GM12878 (cell line): ENCODE results near the gene DTWD2. TPM values are rescaled to one million over a fixed set of nuclear protein-coding genes. Genes with fewer than 3 reads are reported as not detected.

Experiments
- ATF2 ChIP-seq: IDR thresholded peaks from 2 replicates; pipeline ENCODE4 v1.6.1; 2012; ENCODE audit warnings: low read length, inconsistent platforms
- CREB1 ChIP-seq: IDR thresholded peaks from 2 replicates; pipeline ENCODE4 v1.6.1; 2012; ENCODE audit warnings: low read depth, mild to moderate bottlenecking, inconsistent platforms
- EED ChIP-seq: sonication (generic); IDR thresholded peaks from 2 replicates; pipeline ENCODE4 v1.6.1; 2016; ENCODE audit warnings: antibody characterized with exemption, low read depth
- EGR1 ChIP-seq, 2 experiments: IDR thresholded peaks; 1 replicate in 1 of 2; 2 replicates in 1 of 2; pipeline ENCODE4 v1.6.1; 2011 to 2012; ENCODE audit warnings: low read depth in 2 of 2, low read length in 2 of 2, borderline replicate concordance in 1 of 2, mild to moderate bottlenecking in 1 of 2, moderate library complexity in 1 of 2
- HCFC1 ChIP-seq: fragments of 150-350 bp; IDR thresholded peaks from 2 replicates; pipeline ENCODE4 v1.6.1; 2014; ENCODE audit warnings: low read length
- IKZF2 ChIP-seq, 2 experiments: fragments of 450-650 bp; IDR thresholded peaks; 2 replicates each; pipeline ENCODE4 v1.6.1; 2017; ENCODE audit warnings: mild to moderate bottlenecking in 2 of 2, moderate library complexity in 2 of 2
- MEF2B ChIP-seq: fragments of 450-650 bp; IDR thresholded peaks from 2 replicates; pipeline ENCODE4 v1.6.1; 2018; ENCODE audit warnings: mild to moderate bottlenecking, moderate library complexity; ENCODE audit not compliant: partially characterized antibody, poor library complexity, severe bottlenecking
- NFYA ChIP-seq: IDR thresholded peaks from 2 replicates; pipeline ENCODE4 v1.6.1; 2011; ENCODE audit warnings: low read depth, mild to moderate bottlenecking, low read length, improper control_type of control experiment, borderline replicate concordance
- NR2F1 ChIP-seq: fragments of 450-650 bp; conservative IDR thresholded peaks from 2 replicates; pipeline ENCODE4 v1.6.1; 2017; ENCODE audit warnings: mild to moderate bottlenecking
- PAX5 ChIP-seq: IDR thresholded peaks from 2 replicates; pipeline ENCODE4 v1.6.1; 2011; ENCODE audit warnings: low read depth, low read length, borderline replicate concordance
- PBX3 ChIP-seq: IDR thresholded peaks from 2 replicates; pipeline ENCODE4 v1.6.1; 2011; ENCODE audit warnings: mild to moderate bottlenecking, low read depth, low read length, moderate library complexity; ENCODE audit not compliant: insufficient replicate concordance
- POLR2AphosphoS5 ChIP-seq: IDR thresholded peaks from 2 replicates; pipeline ENCODE4 v1.6.1; 2011; ENCODE audit warnings: mild to moderate bottlenecking, low read length, inconsistent platforms
- RUNX3 ChIP-seq: IDR thresholded peaks from 2 replicates; pipeline ENCODE4 v1.6.1; 2012; ENCODE audit warnings: low read length, inconsistent platforms
- SMAD5 ChIP-seq: IDR thresholded peaks from 2 replicates; pipeline ENCODE4 v1.6.1; 2016; ENCODE audit warnings: antibody characterized with exemption, low read depth
- SP1 ChIP-seq: IDR thresholded peaks from one replicate; pipeline ENCODE4 v1.6.1; 2011; ENCODE audit warnings: low read depth, low read length
- ZBED1 ChIP-seq: IDR thresholded peaks from 2 replicates; pipeline ENCODE4 v1.6.1; 2016; ENCODE audit warnings: borderline replicate concordance
- ZBTB11 ChIP-seq: fragments of 450-650 bp; formaldehyde crosslinking; IDR thresholded peaks from 2 replicates; pipeline ENCODE4 v1.5.0; 2022; ENCODE audit warnings: mild to moderate bottlenecking, missing genetic modification characterization
- ZNF24 ChIP-seq: fragments of 450-650 bp; IDR thresholded peaks from 2 replicates; pipeline ENCODE4 v1.6.1; 2017; ENCODE audit warnings: antibody characterized with exemption, mild to moderate bottlenecking
- ZNF274 ChIP-seq: IDR thresholded peaks from one replicate; pipeline ENCODE4 v1.8.0; 2011; ENCODE audit not compliant: insufficient read length, insufficient read depth
- polyA plus RNA-seq, 11 experiments: library from polyadenylated mRNA; depleted of rRNA in 4 of 11; unstranded in 6 of 11; stranded (reverse) in 5 of 11; fragments of >200 nt; fragmentation: Nextera tagmentation in 4 of 11; fragmentation: Illumina TruSeq in 1 of 11; extraction: Ambion mirVana in 4 of 11; extraction: Trizol in 1 of 11; gene quantifications; 1 replicate in 1 of 11; 2 replicates in 10 of 11; pipeline versions ENCODE4 v1.2.1 to v1.2.3, GENCODE V29; 2011 to 2016; ENCODE audit warnings: inconsistent platforms in 2 of 11, missing spikeins in 2 of 11, low read depth in 1 of 11
- total RNA-seq, 4 experiments: library from RNA; depleted of rRNA in 3 of 4; stranded (reverse); fragments of >200 nt in 3 of 4; fragmentation: Illumina TruSeq in 1 of 4; extraction: Trizol in 1 of 4; gene quantifications; 2 replicates each; pipeline versions ENCODE4 v1.2.1 to v1.2.3, GENCODE V29; 2013 to 2021
- TF ChIP-seq, protein P1 (sequence below): IDR thresholded peaks from 2 replicates; pipeline ENCODE4 v1.6.1; 2012; ENCODE audit warnings: mild to moderate bottlenecking, low read depth, low read length

The DTWD2 gene
- total and polyA plus RNA-seq, 10 of the 15 experiments (the other 5 are each of a cell fraction or from before 2014, with no cell fraction given), result 0.93 to 8.4 (median 5.1) TPM

DNA sequence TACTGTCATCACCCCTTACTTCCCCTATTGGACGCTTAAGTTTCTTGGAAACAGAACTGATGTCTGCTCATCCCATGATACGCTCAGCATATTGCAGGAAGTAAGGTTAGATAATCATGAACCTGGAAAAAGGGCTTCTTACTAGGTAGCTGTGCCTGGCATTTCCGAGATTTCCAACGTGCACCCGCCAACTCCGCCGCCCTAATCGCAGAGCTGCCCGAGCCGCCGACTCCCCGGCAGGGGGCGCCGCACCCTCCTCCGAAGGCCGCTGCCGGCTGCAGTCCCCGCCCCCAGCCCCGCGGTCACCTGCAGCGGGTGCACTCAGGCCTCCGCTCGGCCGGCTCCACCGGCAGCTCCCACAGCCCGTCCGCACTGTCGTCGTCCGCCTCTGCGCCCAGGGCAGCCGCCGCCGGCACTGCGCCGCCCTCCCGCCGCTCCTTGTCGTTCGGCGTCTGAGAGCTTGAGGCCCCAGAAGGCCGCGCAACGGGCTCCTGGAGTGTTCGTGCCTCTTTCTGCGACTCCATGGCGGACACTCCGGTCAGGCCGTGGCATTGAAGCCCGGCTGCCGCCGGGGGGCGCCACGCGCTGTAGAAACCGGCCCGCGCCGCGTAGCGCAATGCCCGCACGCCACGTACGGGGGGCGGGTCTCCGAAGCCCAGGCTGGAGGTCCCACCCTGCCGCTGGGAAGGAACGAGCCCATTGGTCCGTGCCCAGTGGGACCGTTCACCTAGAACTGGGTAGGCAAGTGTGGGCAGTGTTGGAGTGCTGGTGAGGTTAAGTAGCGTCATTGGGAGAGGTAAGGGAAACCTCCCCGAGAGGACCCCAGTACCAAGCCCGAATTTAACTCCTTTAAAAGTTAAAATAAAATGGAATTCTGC, at the start of gene DTWD2 (continued):
- peak; percentile 60 for TF ChIP-seq RUNX3
- TF ChIP-seq NFYA, result no peak
- TF ChIP-seq SP1, result no peak
- peak; percentile 27; the same call in 1 of the 2 replicates for TF ChIP-seq EED
- peak in 1 of 2 experiments; percentile 43; a peak in 1 of 3 replicates for TF ChIP-seq EGR1 (IDR thresholded peaks at IDR 0.05; ENCODE audit: borderline replicate concordance in 1 of 2, low read depth in 2 of 2, low read length in 2 of 2)
- TF ChIP-seq PAX5, result 0 out of 2 replicates have a peak, but pooled peaks have one; percentile 40
- TF ChIP-seq MEF2B, result peak; percentile 26
- TF ChIP-seq POLR2AphosphoS5, result no peak
- peak; percentile 75; the same call in 1 of the 2 replicates for TF ChIP-seq ZNF24
- TF ChIP-seq, protein P1, sequence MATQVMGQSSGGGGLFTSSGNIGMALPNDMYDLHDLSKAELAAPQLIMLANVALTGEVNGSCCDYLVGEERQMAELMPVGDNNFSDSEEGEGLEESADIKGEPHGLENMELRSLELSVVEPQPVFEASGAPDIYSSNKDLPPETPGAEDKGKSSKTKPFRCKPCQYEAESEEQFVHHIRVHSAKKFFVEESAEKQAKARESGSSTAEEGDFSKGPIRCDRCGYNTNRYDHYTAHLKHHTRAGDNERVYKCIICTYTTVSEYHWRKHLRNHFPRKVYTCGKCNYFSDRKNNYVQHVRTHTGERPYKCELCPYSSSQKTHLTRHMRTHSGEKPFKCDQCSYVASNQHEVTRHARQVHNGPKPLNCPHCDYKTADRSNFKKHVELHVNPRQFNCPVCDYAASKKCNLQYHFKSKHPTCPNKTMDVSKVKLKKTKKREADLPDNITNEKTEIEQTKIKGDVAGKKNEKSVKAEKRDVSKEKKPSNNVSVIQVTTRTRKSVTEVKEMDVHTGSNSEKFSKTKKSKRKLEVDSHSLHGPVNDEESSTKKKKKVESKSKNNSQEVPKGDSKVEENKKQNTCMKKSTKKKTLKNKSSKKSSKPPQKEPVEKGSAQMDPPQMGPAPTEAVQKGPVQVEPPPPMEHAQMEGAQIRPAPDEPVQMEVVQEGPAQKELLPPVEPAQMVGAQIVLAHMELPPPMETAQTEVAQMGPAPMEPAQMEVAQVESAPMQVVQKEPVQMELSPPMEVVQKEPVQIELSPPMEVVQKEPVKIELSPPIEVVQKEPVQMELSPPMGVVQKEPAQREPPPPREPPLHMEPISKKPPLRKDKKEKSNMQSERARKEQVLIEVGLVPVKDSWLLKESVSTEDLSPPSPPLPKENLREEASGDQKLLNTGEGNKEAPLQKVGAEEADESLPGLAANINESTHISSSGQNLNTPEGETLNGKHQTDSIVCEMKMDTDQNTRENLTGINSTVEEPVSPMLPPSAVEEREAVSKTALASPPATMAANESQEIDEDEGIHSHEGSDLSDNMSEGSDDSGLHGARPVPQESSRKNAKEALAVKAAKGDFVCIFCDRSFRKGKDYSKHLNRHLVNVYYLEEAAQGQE, result no peak
- TF ChIP-seq ZBTB11, result no peak
- TF ChIP-seq ZNF274, result no peak
- peak; percentile 40 for TF ChIP-seq HCFC1
- no peak for TF ChIP-seq ATF2
- peak; percentile 83; the same call in 1 of the 2 replicates for TF ChIP-seq NR2F1
- peak; percentile 63; the same call in 1 of the 2 replicates for TF ChIP-seq CREB1
- no peak for TF ChIP-seq PBX3
- TF ChIP-seq ZBED1, result no peak
- TF ChIP-seq SMAD5, result no peak
- TF ChIP-seq IKZF2 (IDR thresholded peaks at IDR 0.05), result peak; percentile 34 to 48; a peak in 2 of 4 replicates
